IMR-90 (cell line): ENCODE results near the gene GH1.
"Not testable (repeated sequence)": the region's sequence is repeated elsewhere in the genome, so short reads cannot be mapped to it uniquely, and the experiment has no call there.

ENCODE experiments used
- CEBPB ChIP-seq: IDR thresholded peaks from 2 replicates; pipeline ENCODE4 v1.6.1; 2012; ENCODE audit warnings: low read depth, low read length, improper control_type of control experiment
- CHD1 ChIP-seq: IDR thresholded peaks from 2 replicates; pipeline ENCODE4 v1.6.1; 2012; ENCODE audit warnings: low read depth, low read length, improper control_type of control experiment
- CTCF ChIP-seq: conservative IDR thresholded peaks from 2 replicates; pipeline ENCODE4 v1.5.1; 2012; ENCODE audit warnings: mild to moderate bottlenecking, low read depth, low read length, improper control_type of control experiment
- MAFK ChIP-seq: IDR thresholded peaks from 2 replicates; pipeline ENCODE4 v1.6.1; 2012; ENCODE audit warnings: low read depth, low read length, improper control_type of control experiment
- MAZ ChIP-seq: IDR thresholded peaks from 2 replicates; pipeline ENCODE4 v1.6.1; 2012; ENCODE audit warnings: low read depth, mild to moderate bottlenecking, low read length, improper control_type of control experiment, moderate library complexity, borderline replicate concordance
- MXI1 ChIP-seq: IDR thresholded peaks from 2 replicates; pipeline ENCODE4 v1.6.1; 2012; ENCODE audit warnings: low read depth, mild to moderate bottlenecking, low read length, moderate library complexity, borderline replicate concordance
- NFE2L2 ChIP-seq: fragments of 150-350 bp; IDR thresholded peaks from 2 replicates; pipeline ENCODE4 v1.6.1; 2016; ENCODE audit warnings: low read depth, mild to moderate bottlenecking, low read length
- POLR2A ChIP-seq: IDR thresholded peaks from 2 replicates; pipeline ENCODE4 v1.6.1; 2012; ENCODE audit warnings: mild to moderate bottlenecking, low read depth, low read length
- RAD21 ChIP-seq: IDR thresholded peaks from 2 replicates; pipeline ENCODE4 v1.6.1; 2012; ENCODE audit warnings: low read length, improper control_type of control experiment
- RCOR1 ChIP-seq: IDR thresholded peaks from 2 replicates; pipeline ENCODE4 v1.6.1; 2012; ENCODE audit warnings: mild to moderate bottlenecking, low read length, improper control_type of control experiment; ENCODE audit not compliant: insufficient replicate concordance
- SMC3 ChIP-seq: fragments of 150-350 bp; IDR thresholded peaks from 2 replicates; pipeline ENCODE4 v1.6.1; 2016; ENCODE audit warnings: low read depth, mild to moderate bottlenecking, antibody characterized with exemption, low read length, moderate library complexity
- USF2 ChIP-seq: fragments of 150-350 bp; IDR thresholded peaks from 2 replicates; pipeline ENCODE4 v1.6.1; 2017; ENCODE audit warnings: mild to moderate bottlenecking, antibody characterized with exemption, low read length, low read depth

- not testable (repeated sequence) for TF ChIP-seq CTCF, POLR2A, MAFK, CEBPB, NFE2L2, RCOR1, MXI1, MAZ, SMC3, RAD21, CHD1, USF2
Observed at GRCh38 chr17:63873577-63873976, 45.1 kb downstream of the GH1 start, which contains the start of gene CSH2.
